ENCODE results near the gene STMP1.

STMP1 gene

DNA sequence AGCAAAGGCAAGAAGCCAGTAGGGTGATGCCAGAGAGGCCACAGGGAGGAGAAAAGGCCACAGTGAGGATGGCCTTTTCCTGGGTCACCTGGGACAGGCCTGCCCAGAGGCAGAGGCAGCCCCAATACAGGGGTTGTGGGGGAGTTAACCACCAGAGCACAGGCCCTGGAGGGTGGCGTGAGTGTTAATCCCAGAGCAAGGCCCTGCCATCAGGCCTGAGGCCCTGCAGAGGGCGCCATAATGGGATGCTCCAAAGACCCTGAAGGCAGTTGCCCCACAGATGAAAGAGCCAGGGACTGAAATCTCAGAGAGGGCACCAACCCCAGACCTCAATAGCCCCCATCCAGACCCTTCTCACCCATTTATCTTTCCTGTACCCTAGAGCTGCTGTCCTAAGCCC lies 41.8 kb downstream of the STMP1 start:
- peak; percentile 18 for DNase-seq

GRCh38 chr7:135704698-135705097 lies 42.4 kb downstream of the STMP1 start:
- DNase-seq: no peak

GRCh38 chr7:135706038-135706742 lies 43.9 kb downstream of the STMP1 start:
- no peak for DNase-seq

- DNase-seq: no peak
These were observed 44.7 kb downstream of the STMP1 start for GRCh38 chr7:135706858-135707569.

- no peak for DNase-seq
These were observed 45.3 kb downstream of the STMP1 start for GRCh38 chr7:135707570-135707966.

GRCh38 chr7:135708041-135708440 lies 45.7 kb downstream of the STMP1 start:
- DNase-seq: no peak

DNA sequence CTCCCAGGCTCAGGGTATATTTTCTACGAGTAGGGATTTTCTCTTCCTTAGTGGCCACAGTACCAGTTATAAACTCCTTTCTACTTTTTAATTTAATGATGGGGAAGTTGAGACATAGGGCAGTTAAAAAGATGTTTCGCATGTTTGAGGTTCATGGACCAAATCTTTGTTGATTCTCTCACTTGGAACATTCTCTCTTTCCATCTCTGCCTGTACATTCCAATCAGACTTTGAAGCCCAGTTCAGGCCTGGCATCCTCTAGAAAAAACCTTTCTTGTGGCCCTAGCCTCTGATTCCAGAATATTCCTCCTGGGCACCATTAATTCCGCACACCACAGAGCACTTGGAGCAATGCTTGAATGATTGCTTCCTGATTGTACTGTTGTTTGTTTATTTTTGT lies 47.2 kb downstream of the STMP1 start:
- no peak for DNase-seq

- peak; percentile 15 for DNase-seq
These were observed 48.3 kb downstream of the STMP1 start for GRCh38 chr7:135710417-135711138.

DNA sequence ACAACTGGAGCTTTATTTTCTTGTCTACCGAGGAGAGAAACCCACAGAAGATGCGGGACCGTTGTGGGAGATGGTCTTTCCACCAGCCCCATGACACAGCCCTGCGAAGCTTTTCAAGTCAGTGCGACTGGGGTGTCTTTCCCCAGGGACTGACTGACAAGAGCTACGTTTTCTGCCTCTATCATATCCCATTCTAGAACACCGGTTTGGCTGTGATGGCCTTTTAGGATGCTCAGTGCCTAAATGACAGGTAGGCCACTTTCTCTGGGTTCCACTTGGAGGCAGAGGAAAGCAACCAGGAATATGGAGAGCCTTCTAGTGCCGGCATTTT lies 48.8 kb downstream of the STMP1 start:
- DNase-seq: no peak

DNA sequence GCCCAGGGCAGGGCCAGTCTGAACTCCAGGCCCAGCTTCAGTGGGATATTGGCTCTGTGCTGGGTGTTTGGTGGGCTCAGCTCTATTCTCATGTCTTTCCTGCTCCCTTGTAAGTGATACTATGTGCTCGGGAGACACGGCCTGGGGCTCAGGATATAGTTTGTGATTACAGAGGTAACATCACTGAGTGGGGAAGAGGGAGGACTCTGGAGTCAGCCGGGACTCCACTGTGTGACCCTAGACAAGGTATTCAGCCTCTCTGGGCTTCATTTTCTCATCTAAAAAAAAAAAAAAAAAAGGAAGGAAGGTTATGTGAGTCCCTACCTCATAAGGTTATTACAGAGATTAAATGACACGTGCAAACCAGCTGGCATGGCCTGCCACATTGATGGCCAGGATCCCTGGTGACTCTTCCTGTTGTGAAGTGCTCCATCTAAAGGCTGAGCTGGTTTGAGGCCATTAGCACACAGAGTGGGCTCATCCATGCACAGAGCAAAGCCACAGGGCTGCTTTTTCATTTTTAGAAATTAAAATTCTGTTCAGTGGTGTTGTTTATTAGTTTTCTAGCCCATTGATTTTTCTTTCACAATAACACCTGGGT lies 50.0 kb downstream of the STMP1 start:
- no peak for DNase-seq

DNA sequence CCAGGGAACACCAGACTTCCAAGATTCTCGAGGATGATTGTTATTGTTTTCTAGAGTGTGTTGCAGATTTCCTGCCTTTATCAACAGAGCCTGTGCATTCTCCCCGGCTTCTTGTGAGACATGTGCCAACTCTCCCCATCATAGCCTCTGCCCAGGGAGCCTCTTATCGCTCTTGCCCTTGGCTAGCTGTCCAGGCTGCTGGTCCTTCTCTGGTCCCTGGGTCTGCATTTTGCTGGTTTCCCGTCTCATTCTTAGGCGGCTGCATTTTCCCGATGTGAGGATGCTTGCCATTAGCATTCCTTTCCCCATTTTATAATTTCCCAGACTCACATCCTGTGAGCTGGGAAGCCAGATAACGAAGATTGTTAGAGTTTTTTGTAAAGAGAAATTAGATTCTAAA lies 50.5 kb downstream of the STMP1 start:
- DNase-seq: no peak

GRCh38 chr7:135713836-135714470 lies 51.6 kb downstream of the STMP1 start:
- DNase-seq: no peak

DNA sequence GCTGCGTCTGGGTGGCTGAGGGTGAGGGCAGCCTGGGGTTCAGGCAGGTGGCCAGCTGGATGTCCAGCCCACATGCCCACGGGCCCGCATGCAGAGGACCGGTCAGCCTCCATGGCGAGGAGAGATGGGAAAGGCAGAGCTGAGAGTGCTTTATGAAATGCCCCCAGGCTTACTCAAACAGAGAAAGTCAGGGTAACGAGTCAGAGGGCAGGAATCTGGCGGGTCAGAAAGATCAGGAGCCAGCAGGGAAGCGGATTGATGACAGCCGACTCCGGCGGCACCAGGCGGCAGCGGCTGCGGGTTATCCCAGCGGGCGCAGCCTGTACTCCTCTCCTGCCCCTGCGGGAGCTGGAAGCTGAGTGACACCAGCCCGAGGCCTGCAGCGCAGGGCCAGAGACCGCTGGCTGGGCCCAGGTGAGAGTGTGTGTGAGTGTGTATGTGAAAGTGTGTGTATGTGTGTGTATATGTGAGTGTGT lies 52.3 kb downstream of the STMP1 start:
- DNase-seq: no peak

GRCh38 chr7:135715055-135715522 lies 52.8 kb downstream of the STMP1 start:
- DNase-seq: no peak

DNA sequence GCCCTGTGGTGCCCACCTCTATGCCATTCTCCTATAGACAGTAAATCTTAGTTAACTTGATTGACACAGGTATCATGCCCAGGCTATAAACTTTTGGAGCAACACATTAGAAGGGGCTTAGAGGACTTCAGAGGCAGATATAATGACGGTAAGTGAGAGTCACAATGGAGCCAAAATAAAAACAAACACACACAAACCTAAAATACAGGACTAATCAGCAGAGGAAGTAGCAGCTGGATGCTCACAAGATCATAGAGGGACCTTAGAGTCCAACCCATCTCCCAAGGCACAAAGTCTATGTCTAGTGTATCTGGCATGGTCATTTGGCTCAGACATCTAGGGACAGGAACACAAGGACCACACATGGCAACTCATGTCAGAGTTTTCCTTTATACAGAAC lies 53.4 kb downstream of the STMP1 start:
- no peak for DNase-seq

DNA sequence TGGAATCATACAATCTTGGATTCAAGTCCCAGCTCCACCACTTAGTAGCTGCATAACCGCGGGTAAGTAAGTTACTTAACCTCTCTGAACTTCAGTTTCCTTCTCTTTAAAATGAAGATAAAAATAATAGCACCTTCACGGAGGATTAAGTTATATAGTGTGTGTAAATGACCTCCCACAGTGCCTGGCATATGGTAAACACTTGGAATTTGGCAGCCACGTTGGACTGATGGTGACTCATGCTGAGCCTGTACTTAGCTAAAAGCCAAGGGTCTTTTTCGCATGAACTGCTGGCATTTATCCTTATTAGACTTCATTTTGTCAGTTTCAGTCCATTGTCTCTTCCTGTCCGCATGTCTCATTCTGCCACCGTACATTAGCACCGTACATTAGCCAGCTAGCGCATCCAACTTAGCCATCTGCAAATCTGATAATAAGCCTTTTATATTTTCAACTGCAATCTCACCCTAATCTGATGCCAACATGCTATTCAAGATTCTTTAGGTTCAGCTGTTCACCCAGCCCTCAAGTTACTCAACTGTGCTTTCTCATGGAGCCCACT lies 54.4 kb downstream of the STMP1 start:
- DNase-seq: no peak

GRCh38 chr7:135717693-135718092 lies 55.4 kb downstream of the STMP1 start:
- DNase-seq: no peak

DNA sequence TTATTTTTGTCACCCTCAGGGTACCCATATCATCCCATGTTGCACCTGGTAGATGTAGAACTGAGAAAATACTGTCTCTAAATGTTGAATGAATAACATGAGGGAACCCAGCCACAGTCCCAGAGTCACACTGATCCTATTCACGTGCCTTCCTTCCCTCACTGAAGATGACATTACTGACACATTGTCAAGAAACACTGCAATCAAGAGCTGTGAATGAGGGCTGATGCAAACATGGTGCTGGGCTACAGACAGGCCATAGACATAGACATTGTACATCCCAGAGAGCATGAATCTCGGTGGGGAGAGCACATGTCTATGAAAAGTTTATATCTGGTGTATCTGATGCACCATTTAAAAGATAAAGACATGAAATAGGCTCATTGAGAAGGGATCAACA lies 55.9 kb downstream of the STMP1 start:
- no peak for DNase-seq

DNA sequence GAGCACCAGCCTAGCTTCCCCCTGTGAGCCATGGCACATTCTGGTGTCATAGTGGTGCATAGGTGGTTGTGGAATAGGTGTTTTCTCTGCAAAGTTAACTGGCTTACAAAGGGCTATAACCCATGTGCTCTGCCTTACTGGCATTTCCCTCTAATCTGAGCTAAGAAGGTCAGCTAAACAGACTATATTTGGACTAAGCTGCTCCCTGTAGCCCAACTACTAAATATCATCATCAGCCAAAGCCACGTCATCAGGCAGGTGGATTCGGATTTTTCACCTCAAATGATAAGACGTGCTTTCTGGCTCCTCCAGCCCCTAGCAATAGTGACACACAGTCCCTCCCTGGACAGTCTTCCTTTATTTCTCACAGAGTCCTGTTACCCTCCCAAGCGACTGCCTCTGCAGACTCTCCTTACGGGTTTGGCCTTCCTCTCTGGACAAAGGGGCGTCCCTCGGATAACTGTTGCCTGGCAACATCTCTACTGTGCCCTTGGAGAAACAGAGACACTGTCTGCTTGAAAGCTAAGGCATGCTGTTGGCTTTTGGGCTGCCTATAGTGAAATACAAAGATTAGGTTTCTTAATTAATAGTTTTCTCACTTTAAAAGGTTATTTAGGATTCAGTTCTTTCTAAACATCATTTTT lies 56.6 kb downstream of the STMP1 start:
- DNase-seq: no peak

DNA sequence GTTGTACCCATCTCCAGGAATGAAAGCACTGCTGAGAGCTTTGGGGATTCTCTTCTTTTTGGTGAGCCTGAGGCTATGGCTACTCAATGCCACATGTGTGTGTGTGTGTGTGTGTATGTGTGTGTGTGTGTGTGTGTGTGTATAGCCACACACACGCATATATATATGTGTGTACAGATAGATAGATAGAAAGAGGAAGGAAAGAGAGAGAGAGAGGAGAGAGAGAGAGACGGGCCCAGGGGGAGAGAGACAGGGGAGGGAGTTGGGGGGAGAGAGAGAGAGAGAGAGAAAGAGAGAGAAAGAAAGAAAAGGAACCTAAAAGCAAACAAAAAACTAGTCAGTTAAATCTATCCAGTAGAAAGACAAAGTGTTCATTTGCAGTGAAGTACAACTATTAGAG lies 57.4 kb downstream of the STMP1 start:
- no peak for DNase-seq

GRCh38 chr7:135721198-135721820 lies 59.0 kb downstream of the STMP1 start:
- DNase-seq: no peak

GRCh38 chr7:135723411-135723810 lies 61.1 kb downstream of the STMP1 start:
- no peak for DNase-seq
